Hepatocyte (in vitro differentiated cells): ENCODE results near the gene ABHD5.

Experiments used
- CTCF ChIP-seq: fragments of 200-600 bp; sonication (generic); IDR thresholded peaks from 2 replicates; pipeline ENCODE4 v1.5.1; 2016; ENCODE audit warnings: antibody characterized with exemption, mild to moderate bottlenecking; ENCODE audit not compliant: poor library complexity
- EZH2 ChIP-seq: fragments of 200-600 bp; sonication (generic); IDR thresholded peaks from 2 replicates; pipeline ENCODE4 v1.6.1; 2016; ENCODE audit warnings: antibody characterized with exemption, mild to moderate bottlenecking, borderline replicate concordance
- EZH2phosphoT487 ChIP-seq: fragments of 200-600 bp; sonication (generic); IDR thresholded peaks from one replicate; pipeline ENCODE4 v1.6.1; 2018; ENCODE audit warnings: antibody characterized with exemption, mild to moderate bottlenecking, low read depth, moderate library complexity; ENCODE audit not compliant: unreplicated experiment, severe bottlenecking

- TF ChIP-seq CTCF (no peak), EZH2phosphoT487 (no peak), EZH2 (no peak)
Measured at GRCh38 chr3:43710607-43711006, 19.9 kb downstream of the ABHD5 start.
